Activated naive CD8-positive, alpha-beta T cell treated with anti-CD3 and anti-CD28 coated beads for 36 hours (primary cell): ENCODE data around the gene NUDT2. TPM values are rescaled to one million over a fixed set of nuclear protein-coding genes. Genes with fewer than 3 reads are reported as not detected.

ENCODE experiments used
- DNase-seq: peaks from one replicate; pipeline ENCODE4 v3.0.0; 2021
- H3K27ac Mint-ChIP-seq: one replicate; pipeline ENCODE4 v1.8.0; 2022; ENCODE audit warnings: mild to moderate bottlenecking, moderate library complexity, mixed read lengths
- H3K27me3 Mint-ChIP-seq: one replicate; pipeline ENCODE4 v1.8.0; 2022; ENCODE audit warnings: mild to moderate bottlenecking, mixed read lengths
- H3K36me3 Mint-ChIP-seq: one replicate; pipeline ENCODE4 v1.8.0; 2021; ENCODE audit warnings: mild to moderate bottlenecking, mixed read lengths
- H3K4me1 Mint-ChIP-seq: one replicate; pipeline ENCODE4 v1.8.0; 2021; ENCODE audit warnings: mixed read lengths
- H3K4me3 Mint-ChIP-seq: one replicate; pipeline ENCODE4 v1.8.0; 2022; ENCODE audit warnings: mild to moderate bottlenecking, moderate library complexity, mixed read lengths
- H3K9me3 Mint-ChIP-seq: one replicate; pipeline ENCODE4 v1.8.0; 2022; ENCODE audit warnings: mixed read lengths
- total RNA-seq, 2 experiments: library from RNA; stranded (reverse); gene quantifications; one replicate each; pipeline ENCODE4 v1.2.3, GENCODE V29; 2021

The NUDT2 gene
- total RNA-seq, 2 experiments from 2014 or later, result 28.0 to 32.7 TPM

DNA sequence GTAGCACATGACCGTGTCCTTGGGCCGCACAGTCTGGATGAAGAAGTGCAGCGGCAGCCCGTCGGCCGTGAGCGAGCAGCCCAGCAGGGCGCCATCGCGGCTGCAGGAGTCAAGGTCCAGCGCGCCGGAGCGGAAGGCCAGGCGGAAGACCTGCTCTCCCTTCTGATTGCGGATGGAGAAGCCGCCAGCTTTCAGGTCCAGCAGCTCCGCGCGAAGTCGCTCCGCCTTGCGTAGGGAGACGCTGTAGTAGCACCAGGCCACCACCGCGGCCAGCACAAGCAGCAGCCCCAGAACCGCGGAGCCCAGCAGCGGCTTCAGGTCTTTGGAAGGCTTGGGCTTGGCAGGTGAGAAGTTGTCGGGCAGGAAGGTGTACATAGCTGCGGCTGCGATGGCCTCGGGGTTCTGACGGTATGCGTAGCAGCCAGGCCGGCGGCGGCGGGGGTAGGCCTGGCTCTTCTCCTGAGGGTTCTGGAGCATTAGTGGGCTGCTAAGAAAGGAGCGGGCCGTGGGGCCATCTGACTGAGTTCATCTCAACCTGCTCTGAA, 43.2 kb downstream of the NUDT2 start:
- Mint-ChIP-seq H3K9me3 (no peaks in the 10 kb centered on the region), H3K27ac (no peak overlapping the region), H3K4me1 (peaks cover 21% of the 10 kb centered on the region), H3K27me3 (no peaks in the 10 kb centered on the region), H3K4me3 (no peak overlapping the region), H3K36me3 (peaks cover 29% of the 10 kb centered on the region)
- DNase-seq, result no peak

DNA sequence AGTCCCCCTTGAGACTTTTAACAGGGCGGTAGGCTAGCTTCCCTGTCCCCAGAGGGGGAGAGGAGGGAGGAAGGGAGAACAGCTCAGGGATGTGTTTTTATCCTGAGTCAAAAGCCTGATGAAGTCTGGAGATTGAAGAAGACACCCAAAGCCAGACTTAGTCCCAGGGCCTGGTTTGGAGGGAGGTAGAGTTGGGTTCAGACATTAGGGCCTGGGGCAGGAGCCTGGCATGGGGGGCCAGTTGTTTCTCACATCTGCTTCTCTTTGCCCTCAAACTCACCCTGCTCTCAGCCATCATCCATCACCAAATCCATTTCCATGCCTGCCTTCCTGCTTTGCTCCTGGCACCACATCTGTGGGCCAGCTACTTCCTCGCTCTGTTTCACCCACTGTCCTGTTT, 44.4 kb downstream of the NUDT2 start:
- peaks cover 21% of the 10 kb centered on the region for H3K4me1 Mint-ChIP-seq
- H3K27ac Mint-ChIP-seq, result no peak overlapping the region
- no peak overlapping the region for H3K4me3 Mint-ChIP-seq
- H3K36me3 Mint-ChIP-seq, result peaks cover 21% of the 10 kb centered on the region
- H3K9me3 Mint-ChIP-seq, result no peaks in the 10 kb centered on the region
- H3K27me3 Mint-ChIP-seq, result no peaks in the 10 kb centered on the region
- DNase-seq, result no peak

DNA sequence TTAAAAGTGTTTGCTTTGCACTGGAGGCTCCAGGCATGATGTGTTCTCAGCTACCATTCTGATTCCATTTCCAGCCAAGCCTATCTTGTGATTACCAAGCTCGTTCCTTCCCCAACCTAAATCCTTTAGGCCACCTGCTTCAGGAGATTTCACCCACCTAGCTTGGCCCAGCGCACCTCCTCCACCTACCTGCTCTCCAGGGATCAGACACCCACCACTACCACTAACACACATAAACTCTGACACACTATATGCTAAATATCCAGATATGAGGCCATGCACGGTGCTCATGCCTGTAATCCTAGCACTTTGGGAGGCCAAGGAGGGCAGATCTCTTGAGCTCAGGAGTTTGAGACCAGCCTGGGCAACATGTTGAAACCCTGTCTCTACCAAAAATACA, 45.0 kb downstream of the NUDT2 start:
- Mint-ChIP-seq H3K36me3 (peaks cover 18% of the 10 kb centered on the region), H3K27me3 (no peaks in the 10 kb centered on the region), H3K9me3 (no peaks in the 10 kb centered on the region), H3K27ac (no peak overlapping the region), H3K4me1 (peaks cover 23% of the 10 kb centered on the region), H3K4me3 (no peak overlapping the region)
- no peak for DNase-seq

DNA sequence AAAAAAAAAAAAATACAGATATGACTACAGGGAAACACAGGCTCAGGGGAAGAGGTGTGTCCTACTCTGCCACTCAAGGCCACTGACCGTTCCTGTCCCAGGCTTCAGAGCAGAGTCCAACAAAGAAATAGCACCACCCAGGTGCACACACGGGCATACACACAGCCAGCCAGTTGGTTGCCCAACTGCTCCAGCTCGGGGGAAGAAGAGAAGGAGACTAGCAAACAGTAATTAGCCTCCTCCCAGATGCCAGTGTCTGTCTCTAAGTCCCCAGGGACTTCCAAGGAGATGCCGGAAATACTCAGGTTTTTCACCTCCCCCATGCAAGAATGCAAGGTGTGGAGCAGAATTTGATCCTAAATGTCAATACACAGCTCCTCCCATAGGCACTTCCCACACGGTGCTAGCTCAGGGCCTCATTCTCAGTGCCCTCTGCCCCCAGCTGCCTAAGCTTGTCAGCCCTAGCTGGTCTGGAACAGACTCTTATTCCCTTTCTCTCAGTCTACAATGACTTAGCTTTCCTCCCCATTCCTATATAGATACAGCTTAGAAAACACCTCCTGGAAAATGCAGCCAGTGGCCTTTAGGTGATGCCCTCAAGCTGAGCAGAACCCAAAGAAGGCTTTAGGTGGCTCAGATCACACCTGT, 45.7 kb downstream of the NUDT2 start:
- peaks cover 16% of the 10 kb centered on the region for H3K36me3 Mint-ChIP-seq
- peak overlapping the region; percentile 92 for H3K4me3 Mint-ChIP-seq
- H3K4me1 Mint-ChIP-seq, result peaks cover 30% of the 10 kb centered on the region
- DNase-seq, result no peak
- H3K27me3 Mint-ChIP-seq, result no peaks in the 10 kb centered on the region
- H3K27ac Mint-ChIP-seq, result no peak overlapping the region
- H3K9me3 Mint-ChIP-seq, result no peaks in the 10 kb centered on the region

DNA sequence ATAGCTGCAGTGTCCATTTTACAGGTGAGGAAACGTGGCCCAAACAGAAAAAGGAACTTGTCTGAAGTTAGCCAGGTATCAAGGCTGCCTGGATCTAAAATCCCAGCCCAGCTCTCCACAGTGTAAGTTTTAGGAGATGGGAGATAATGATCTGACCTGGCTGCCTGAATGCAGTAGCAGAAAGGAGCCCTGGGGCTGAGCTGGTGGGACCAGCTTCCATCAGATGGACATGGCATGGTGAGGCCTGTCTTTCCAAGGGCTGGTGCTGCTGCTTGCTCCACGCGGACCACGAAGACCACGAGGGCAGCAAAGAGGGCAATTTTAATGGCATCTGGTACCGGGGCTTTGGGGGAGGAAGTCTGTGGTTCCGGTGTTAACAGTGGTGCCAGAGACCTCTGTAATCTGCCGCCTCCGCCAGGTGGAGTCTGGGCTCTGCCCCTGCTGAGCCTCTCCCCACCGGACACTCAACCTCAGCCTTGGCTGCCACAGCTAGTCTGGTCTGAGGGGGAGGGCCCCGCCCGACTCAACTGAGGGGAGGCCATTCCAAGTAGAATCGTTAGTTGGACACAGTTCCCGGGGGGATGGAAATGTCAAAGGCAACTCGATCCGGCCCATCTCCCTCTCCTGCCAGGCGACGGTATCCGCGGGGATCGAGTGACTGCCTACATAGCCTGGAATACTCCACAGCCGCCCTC, 46.7 kb downstream of the NUDT2 start:
- peak; percentile 57 for DNase-seq
- no peaks in the 10 kb centered on the region for H3K9me3 Mint-ChIP-seq

DNA sequence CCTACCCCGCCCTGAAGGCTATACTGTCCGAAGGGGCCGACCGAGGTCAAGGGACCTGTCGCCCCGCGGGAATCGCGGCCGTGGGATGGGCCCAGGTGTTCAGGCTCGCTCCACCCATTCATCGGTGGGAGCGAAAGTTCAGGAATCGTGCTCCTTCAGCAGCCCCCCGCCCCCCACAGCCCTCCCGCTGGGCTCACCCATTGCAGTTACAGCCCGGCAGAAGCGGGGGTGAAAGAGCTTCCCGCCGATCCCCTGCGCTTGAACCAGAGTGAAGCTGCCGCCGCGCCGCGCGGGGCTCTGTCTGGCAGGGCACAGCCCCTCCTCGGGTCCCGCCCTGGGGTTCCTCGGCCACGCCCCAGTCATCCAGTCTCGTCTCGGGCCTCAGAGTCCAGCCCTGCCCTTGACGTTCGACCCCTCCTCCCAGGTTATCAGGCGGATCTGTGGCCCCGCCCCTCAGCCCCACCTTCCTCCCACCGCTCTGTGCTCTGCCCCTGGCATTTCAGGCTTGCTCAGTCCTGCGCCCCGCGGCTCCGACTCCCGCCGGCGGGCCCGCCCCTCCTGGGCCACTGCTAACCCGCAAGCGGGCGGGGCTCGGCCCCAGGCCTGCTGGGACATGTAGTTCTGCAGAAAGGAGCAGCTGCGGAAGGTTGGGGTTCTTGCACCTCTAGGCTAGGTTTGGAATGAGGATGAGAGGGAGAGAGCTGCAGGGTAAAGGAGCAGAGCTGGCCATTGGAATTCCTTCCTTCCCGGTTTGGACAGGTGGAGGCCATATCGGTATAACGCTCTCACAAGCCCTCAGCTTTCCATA, 47.4 kb downstream of the NUDT2 start, which contains the start of gene MYORG:
Gene MYORG (minus strand): TSS at position 303 of the 808 bp plus-strand sequence. CDS start 3,955 bp downstream, outside the sequence.
- Mint-ChIP-seq H3K36me3 (peaks cover 7% of the 10 kb centered on the region), H3K9me3 (no peaks in the 10 kb centered on the region), H3K27ac (peak within 1 kb of the TSS; percentile 76), H3K27me3 (no peaks in the 10 kb centered on the region), H3K4me1 (peaks cover 34% of the 10 kb centered on the region), H3K4me3 (peak within 1 kb of the TSS; percentile 92)
- DNase-seq, result peak; percentile 98

More for the DNA sequence above, 46.7 kb downstream of the NUDT2 start:
- peak overlapping the region; percentile 92 for H3K4me3 Mint-ChIP-seq
- H3K27me3 Mint-ChIP-seq, result no peaks in the 10 kb centered on the region
- peaks cover 10% of the 10 kb centered on the region for H3K36me3 Mint-ChIP-seq
- peak overlapping the region; percentile 76 for H3K27ac Mint-ChIP-seq
- H3K4me1 Mint-ChIP-seq, result peaks cover 31% of the 10 kb centered on the region

DNA sequence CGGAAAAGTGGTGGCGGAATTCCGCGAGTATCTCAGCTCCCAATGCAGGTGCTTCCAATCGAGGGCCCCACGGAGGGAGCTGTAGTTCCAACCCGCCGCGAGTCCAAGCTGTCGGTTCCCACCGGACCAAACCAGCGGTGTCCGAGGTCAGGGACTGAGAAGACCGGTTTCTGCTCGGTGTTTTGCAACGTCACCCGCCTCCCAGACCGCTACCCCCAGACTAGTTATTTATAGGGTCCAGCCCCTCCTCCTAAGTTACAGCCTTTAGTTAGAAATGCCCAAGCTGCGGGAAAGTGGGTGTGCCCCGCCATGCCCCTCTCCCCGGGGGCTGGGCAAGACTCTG, 48.0 kb downstream of the NUDT2 start:
- Mint-ChIP-seq H3K36me3 (peaks cover 4% of the 10 kb centered on the region), H3K27ac (no peak overlapping the region), H3K4me3 (peak overlapping the region; percentile 92), H3K4me1 (peaks cover 34% of the 10 kb centered on the region), H3K9me3 (no peaks in the 10 kb centered on the region), H3K27me3 (no peaks in the 10 kb centered on the region)
- no peak for DNase-seq

DNA sequence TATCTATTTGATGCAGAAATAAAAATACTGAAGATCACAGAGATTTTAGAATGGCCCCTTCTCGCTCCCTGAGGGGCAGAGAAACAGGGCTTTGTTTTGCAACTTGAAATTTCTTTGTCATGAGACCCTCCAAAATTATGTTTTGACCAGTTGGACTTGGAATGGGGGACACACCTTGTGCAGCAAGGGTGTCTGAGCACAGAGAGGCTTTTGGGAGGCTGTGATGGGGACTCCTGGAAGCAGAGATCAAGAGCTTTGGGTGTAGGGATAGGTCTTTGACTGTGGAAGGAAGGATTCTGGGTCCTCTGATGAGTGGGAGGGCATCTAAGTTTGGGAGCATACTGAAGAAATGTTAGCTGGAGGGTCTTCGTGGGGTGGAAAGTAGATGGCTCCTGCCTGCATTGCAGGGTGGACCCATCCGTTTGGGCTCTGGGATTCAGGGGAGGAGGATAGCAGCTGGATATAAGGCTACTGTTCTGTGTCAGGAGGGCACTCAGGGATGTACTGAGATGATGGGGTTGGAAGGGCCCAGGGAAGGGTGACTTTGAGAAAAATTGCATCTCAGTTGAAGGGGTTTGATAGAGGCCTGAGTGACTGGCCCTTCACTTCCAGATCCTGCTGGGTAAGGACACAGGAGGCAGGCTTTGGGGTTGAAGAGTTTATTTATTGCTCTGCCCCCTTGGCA, 49.1 kb downstream of the NUDT2 start:
- Mint-ChIP-seq H3K4me3 (no peak overlapping the region), H3K27me3 (no peaks in the 10 kb centered on the region), H3K9me3 (no peaks in the 10 kb centered on the region), H3K27ac (no peak overlapping the region), H3K4me1 (peaks cover 34% of the 10 kb centered on the region), H3K36me3 (peaks cover 4% of the 10 kb centered on the region)
- no peak for DNase-seq

DNA sequence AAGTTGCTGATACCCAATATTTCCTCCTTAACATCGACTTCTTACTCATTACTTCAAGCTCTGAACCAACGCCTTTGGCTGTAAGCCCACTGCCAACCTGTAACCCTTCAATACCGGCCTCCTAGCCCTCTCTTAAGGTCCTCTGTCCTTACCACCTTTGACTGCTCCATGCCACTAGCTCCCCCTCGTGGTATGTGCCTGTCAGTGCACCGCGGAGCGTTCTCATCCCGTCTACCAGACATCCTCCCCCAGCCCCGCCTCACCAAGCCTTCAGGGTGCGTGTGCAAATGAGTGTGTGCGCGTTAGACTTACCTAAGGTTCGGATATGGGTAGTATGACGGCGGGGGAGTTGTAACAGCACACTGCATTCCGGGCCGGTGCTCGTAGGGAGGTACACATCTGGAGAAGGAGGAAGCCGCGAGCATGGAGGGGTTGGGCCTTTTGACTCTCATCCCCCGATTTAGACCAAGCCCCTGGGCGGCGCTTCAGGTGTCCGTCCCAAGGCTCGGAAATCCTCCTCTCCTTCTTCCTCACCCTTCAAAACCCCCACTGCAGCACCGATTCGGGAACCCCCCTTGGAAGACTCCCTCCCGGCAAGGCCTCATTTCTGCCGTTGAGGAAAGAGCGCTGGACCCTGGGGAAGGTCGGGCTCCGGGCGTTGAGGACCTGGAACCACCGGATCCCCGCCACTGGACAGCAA, 50.1 kb downstream of the NUDT2 start:
- Mint-ChIP-seq H3K27ac (peak overlapping the region; percentile 47), H3K27me3 (no peaks in the 10 kb centered on the region), H3K36me3 (peaks cover 2% of the 10 kb centered on the region), H3K9me3 (no peaks in the 10 kb centered on the region), H3K4me3 (peak overlapping the region; percentile 79), H3K4me1 (peaks cover 34% of the 10 kb centered on the region)
- peak; percentile 88 for DNase-seq

DNA sequence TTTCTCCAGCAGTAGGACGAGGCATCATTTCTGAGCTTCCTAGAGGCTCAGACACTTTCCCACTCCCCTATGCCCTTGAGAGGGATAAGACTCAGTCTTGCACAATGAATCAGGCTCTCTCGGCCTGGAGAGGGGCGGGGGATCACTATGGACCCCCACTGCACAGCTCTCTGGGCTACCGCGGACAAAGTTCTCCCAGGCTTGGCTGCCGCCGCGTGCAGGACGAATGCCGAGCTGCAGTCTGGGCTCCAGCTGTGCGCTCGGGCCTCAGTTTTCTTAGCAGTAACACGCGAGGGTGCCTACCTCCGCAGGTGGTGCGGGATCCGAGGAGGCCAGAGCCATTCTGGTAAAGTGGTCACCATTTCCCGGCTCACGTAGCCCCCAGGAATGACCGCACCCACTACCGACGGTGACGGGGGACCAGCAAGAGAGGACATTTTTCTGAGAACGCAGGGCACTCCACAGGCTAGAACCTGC, 50.7 kb downstream of the NUDT2 start:
- Mint-ChIP-seq H3K27me3 (no peaks in the 10 kb centered on the region), H3K4me3 (peak overlapping the region; percentile 79), H3K27ac (no peak overlapping the region), H3K36me3 (peaks cover 2% of the 10 kb centered on the region), H3K9me3 (no peaks in the 10 kb centered on the region), H3K4me1 (peaks cover 34% of the 10 kb centered on the region)
- no peak for DNase-seq

DNA sequence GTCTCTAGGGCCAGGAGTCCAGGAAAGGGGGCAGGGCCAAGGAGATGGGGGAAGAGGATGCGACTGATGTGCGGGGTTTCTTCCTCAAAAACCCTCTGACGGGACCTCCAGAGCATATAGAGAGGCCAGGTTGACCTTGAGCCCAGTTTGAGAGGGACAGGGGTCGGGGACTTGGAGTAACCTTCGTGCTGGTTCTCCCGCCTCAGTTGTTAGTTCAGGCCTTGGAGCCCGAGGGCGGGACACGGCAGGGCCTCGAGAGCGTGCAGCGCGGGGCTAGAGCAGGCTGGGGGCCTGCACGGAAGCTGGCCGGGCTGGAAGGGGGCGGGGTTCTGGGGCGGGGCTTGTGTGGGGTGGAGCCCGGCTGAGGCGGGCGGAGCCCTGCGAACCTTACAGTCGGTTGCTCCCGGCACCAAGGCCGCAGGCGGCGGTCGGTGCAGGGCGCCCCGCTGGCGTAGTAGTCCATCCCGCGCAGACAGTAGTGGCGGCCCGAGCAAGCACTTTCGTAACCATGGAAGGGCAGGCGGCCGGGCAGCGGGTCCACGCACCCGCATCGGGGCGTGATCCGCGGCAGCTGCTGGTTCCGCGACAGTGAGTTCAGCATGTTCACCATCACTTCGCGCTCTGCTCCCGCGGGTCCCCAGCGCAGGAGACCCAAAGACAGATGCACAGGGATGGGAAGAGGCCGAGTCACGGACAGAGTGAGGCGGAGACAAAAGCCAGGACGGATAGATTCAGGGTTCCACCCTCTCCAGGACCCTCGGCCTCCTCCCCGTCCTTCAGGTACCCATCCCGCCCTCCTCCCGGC, 51.3 kb downstream of the NUDT2 start:
- peak; percentile 80 for DNase-seq
- H3K4me3 Mint-ChIP-seq, result peak overlapping the region; percentile 79
- peaks cover 28% of the 10 kb centered on the region for H3K4me1 Mint-ChIP-seq
- H3K36me3 Mint-ChIP-seq, result peaks cover 2% of the 10 kb centered on the region
- H3K9me3 Mint-ChIP-seq, result no peaks in the 10 kb centered on the region
- no peaks in the 10 kb centered on the region for H3K27me3 Mint-ChIP-seq
- H3K27ac Mint-ChIP-seq, result no peak overlapping the region

DNA sequence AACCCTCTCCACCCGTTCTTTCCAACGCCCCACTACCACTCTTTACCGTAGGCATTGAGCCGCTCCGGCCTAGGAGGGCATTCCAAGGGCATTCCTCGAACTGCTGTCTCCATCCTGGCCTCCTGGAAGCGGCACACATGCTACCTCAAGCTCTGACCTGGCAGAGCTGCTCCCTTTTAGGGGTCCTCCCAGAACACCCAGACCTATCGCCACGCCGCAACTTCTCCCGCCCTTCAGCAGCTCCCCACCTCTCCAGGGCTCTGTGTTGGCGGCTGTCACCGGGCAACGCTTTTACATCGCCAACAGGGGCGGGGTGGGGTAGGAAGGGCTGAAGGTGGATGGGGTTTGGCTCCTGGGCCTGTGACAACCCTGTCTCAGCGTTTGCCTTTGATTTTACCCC, 52.0 kb downstream of the NUDT2 start:
- Mint-ChIP-seq H3K9me3 (no peaks in the 10 kb centered on the region), H3K36me3 (peaks cover 2% of the 10 kb centered on the region), H3K4me1 (peaks cover 22% of the 10 kb centered on the region), H3K27ac (no peak overlapping the region), H3K27me3 (no peaks in the 10 kb centered on the region), H3K4me3 (peak overlapping the region; percentile 74)
- peak; percentile 40 for DNase-seq

DNA sequence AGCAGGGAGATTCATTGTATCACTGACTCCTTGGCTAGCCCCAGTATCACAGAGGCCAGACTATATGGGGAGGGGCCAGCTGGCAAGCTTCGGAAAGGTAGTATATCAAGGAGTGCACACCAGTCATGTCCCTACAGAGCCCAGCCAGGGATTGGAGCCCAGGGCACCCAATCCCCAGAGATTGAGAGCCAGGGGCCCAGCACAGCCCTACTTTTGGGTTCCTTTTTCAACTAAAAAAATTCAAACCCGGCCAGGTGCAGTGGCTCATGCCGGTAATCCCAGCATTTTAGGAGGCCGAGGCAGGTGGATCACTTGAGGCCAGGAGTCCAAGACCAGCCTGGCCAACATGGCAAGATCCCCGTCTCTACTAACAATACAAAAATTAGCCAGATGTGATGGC, 52.7 kb downstream of the NUDT2 start:
- Mint-ChIP-seq H3K4me3 (no peak overlapping the region), H3K36me3 (peaks cover 2% of the 10 kb centered on the region), H3K4me1 (peaks cover 21% of the 10 kb centered on the region), H3K27me3 (no peaks in the 10 kb centered on the region), H3K9me3 (no peaks in the 10 kb centered on the region), H3K27ac (no peak overlapping the region)
- no peak for DNase-seq
